ENCODE results near the gene GORAB. TPM values are rescaled to one million over a fixed set of nuclear protein-coding genes. Genes with fewer than 3 reads are reported as not detected.
A peak's percentile ranks its signal among the peaks of the same experiment; 100 is the strongest.

The GORAB gene
- total and polyA plus RNA-seq, 12 donors = 5.6 to 14.4 (median 9.4) TPM

DNA sequence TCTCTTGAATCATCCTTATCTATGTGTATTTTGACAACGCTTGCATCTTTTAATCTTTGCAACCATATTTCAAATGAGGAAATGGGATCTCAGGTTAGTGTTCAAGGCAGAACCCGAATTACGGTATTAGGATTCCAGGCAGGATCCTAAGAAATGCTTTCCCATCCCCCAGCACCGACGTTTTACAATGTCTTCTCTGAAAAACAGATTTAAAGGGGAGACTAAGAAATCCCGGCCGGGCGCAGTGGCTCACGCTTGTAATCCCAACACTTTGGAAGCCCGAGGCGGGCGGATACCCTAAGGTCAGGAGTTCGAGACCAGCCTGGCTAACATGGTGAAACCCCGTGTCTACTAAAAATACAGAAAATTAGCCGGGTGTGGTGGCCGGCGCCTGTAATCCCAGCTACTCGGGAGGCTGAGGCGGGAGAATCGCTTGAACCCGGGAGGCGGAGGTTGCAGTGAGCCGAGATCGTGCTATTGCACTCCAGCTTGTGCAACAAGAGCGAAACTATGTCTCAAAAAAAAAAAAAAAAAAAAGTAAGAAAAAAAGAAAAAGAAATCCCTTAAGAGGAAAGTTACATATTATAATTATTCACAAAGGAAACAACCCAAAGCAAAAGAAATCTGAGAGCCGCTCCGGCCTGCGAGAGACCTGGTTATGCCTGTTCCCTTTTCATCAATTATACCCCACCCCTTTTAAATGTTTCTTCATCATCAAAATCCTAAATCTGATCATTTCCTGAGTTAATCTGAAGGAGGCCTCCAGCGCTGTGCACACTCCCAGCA lies 801 bp upstream of the GORAB start:
- Histone ChIP-seq H3K4me1 (peaks cover 0 to 29% (median 20%) of the 10 kb centered on the region in 9 donors), H3K27ac (peak overlapping the region; percentile 78 to 96 (median 94)), H3K9me3 (no peaks in the 10 kb centered on the region), H3K27me3 (no peaks in the 10 kb centered on the region), H3K4me3 (peak overlapping the region; percentile 41 to 83 (median 68)), H3K36me3 (peaks cover 0 to 8% (median 0%) of the 10 kb centered on the region in 9 donors)
- TF ChIP-seq CTCF (IDR thresholded peaks at IDR 0.05) = no peak
- WGBS, 2 donors = 12 to 13% methylated on average over 29 of the region's 29 CpGs
- intact Hi-C loops (cut with DNase I) = loop anchor here in 7 of 10 donors (5.0 to 10.0 kb wide), 7 partner anchors 116 to 596 kb away; partner anchors contain the start of genes PRRX1 (in 5 of the 7) and KIFAP3 (in 3 of the 7)
- DNase-seq (peak; percentile 13 to 16), ATAC-seq (peak in 5 of 8 donors; percentile 1 to 28 (median 10))

DNA sequence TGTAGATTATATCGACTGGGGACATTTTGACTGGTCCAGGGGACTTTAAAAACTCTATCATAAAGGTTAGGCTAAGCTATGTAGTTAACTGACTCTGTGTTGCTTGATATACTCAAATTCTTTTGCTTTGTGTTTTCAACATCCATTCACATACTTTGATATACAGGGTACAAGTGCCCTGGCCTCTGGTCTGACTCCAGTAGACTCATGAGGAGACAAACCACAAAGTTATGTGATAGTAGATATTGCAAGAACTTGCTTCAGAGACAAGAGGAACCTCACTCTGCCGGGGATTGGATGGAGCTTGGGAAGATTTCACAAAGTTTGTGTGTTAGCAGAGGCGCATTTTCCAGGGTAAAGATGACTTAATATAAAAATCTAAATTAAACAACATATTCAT lies 1.3 kb downstream of the GORAB start:
- no peaks in the 10 kb centered on the region for H3K9me3 ChIP-seq
- peaks cover 0 to 50% (median 41%) of the 10 kb centered on the region in 9 donors for H3K4me1 ChIP-seq
- ATAC-seq (no peak), DNase-seq (no peak)
- 67 to 78% methylated on average over 3 of the region's 3 CpGs for WGBS, 2 donors
- H3K36me3 ChIP-seq = peaks cover 0 to 8% (median 0%) of the 10 kb centered on the region in 9 donors
- intact Hi-C loops (cut with DNase I) = loop anchor here in 7 of 10 donors (5.0 to 10.0 kb wide), 7 partner anchors 118 to 598 kb away; partner anchors contain the start of genes PRRX1 (in 5 of the 7) and KIFAP3 (in 3 of the 7)
- TF ChIP-seq CTCF (IDR thresholded peaks at IDR 0.05) = no peak
- H3K27ac ChIP-seq = peak overlapping the region in 7 of 10 donors; percentile 93 to 96 (median 95)
- H3K27me3 ChIP-seq = no peaks in the 10 kb centered on the region
- peak overlapping the region in 8 of 10 donors; percentile 63 to 83 (median 68) for H3K4me3 ChIP-seq

DNA sequence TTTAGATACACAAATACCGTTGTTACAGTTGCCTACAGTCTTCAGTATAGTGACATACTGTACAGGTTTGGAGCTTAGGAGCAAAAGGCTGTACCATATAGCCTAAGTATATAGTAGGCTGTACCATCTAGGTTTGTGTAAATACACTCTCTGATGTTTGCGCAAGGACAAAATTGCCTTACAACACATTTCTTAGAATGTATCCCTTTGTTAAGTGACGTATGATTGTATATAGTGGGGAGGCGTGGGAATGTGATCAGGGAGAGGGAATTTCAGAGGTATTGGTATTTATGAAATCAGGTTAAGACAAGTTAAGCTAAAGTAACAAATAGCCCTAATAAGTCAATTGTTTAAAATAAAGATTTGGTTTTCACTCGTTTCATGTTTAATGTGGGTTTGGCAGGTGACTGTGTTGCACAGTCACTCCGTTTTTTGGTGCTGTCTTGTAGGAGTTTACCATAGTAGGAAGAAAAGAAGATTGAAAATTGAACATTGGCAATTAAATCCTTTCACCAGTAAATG lies 2.7 kb downstream of the GORAB start:
- peaks cover 0 to 17% (median 8%) of the 10 kb centered on the region in 9 donors for H3K36me3 ChIP-seq
- intact Hi-C loops (cut with DNase I) = loop anchor here in 7 of 10 donors (5.0 to 10.0 kb wide), 8 partner anchors 120 to 600 kb away; partner anchors contain the start of genes PRRX1 (in 7 of the 7) and KIFAP3 (in 3 of the 7)
- no peak for TF ChIP-seq CTCF (IDR thresholded peaks at IDR 0.05)
- no peak for ATAC-seq
- no peaks in the 10 kb centered on the region for H3K27me3 ChIP-seq
- 82 to 95% methylated on average over 6 of the region's 6 CpGs for WGBS, 2 donors
- H3K9me3 ChIP-seq = no peaks in the 10 kb centered on the region
- DNase-seq = no peak
- H3K27ac ChIP-seq = no peak overlapping the region
- H3K4me3 ChIP-seq = no peak overlapping the region
- peaks cover 0 to 56% (median 44%) of the 10 kb centered on the region in 9 donors for H3K4me1 ChIP-seq

DNA sequence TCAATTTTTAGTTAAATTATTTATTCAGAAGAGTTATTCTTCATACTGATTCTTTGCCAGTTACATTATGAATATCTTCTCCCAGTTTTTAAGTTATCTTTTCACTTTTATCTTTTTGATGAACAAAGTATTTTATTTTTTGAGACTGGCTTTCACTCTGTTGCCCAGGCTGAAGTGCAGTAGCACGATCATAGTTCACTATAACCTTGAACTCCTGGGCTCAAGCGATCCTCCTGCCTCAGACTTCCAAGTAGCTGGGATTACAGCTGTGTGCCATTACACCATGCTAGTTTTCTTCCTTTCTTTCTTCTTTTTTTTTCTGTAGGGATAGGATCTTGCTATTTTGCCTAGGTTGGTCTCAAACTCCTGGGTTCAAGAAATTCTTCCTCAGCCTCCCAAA lies 3.5 kb downstream of the GORAB start:
- intact Hi-C loops (cut with DNase I) = loop anchor here in 7 of 10 donors (5.0 to 10.0 kb wide), 7 partner anchors 121 to 601 kb away; partner anchors contain the start of genes PRRX1 (in 6 of the 7) and KIFAP3 (in 3 of the 7)

More for the DNA sequence above, 3.5 kb downstream of the GORAB start:
- DNase-seq (no peak), ATAC-seq (no peak)
- 92 to 93% methylated on average over 2 of the region's 2 CpGs for WGBS, 2 donors
- H3K9me3 ChIP-seq = no peaks in the 10 kb centered on the region
- H3K4me3 ChIP-seq = no peak overlapping the region
- peaks cover 0 to 24% (median 14%) of the 10 kb centered on the region in 9 donors for H3K36me3 ChIP-seq
- TF ChIP-seq CTCF (IDR thresholded peaks at IDR 0.05) = no peak
- H3K27me3 ChIP-seq = no peaks in the 10 kb centered on the region
- H3K4me1 ChIP-seq = peaks cover 0 to 56% (median 44%) of the 10 kb centered on the region in 9 donors
- H3K27ac ChIP-seq = peak overlapping the region in 1 of 10 donors; percentile 27
